Mesothelial cell of epicardium (in vitro differentiated cells): ENCODE results near the gene CWC22. TPM values are rescaled to one million over a fixed set of nuclear protein-coding genes. Genes with fewer than 3 reads are reported as not detected.

Experiments
- DNase-seq, 2 experiments: peaks; one replicate each; pipeline ENCODE4 v3.0.0; 2021; ENCODE audit warnings: low spot score in 2 of 2; ENCODE audit not compliant: unreplicated experiment in 2 of 2
- H3K27ac Mint-ChIP-seq: 2 replicates; pipeline ENCODE4 v1.8.0; 2021; ENCODE audit warnings: mixed read lengths
- H3K27me3 Mint-ChIP-seq: 2 replicates; pipeline ENCODE4 v1.8.0; 2021; ENCODE audit warnings: low read depth, mixed read lengths
- H3K36me3 Mint-ChIP-seq: 2 replicates; pipeline ENCODE4 v1.8.0; 2021; ENCODE audit warnings: mixed read lengths
- H3K4me1 Mint-ChIP-seq: 2 replicates; pipeline ENCODE4 v1.8.0; 2021; ENCODE audit warnings: mixed read lengths
- H3K4me3 Mint-ChIP-seq: 2 replicates; pipeline ENCODE4 v1.8.0; 2021; ENCODE audit warnings: mild to moderate bottlenecking, moderate library complexity, mixed read lengths
- H3K9me3 Mint-ChIP-seq: 2 replicates; pipeline ENCODE4 v1.8.0; 2021; ENCODE audit warnings: mixed read lengths
- total RNA-seq: library from RNA; stranded (reverse); gene quantifications from 3 replicates; pipeline ENCODE4 v1.2.1, GENCODE V29; 2021
- TF ChIP-seq, protein P1 (sequence below): fragments of 200-600 bp; sonication (generic); IDR thresholded peaks from one replicate; pipeline ENCODE4 v1.5.0; 2021; ENCODE audit warnings: antibody characterized with exemption; ENCODE audit not compliant: unreplicated experiment

The CWC22 gene
- total RNA-seq, 1 donor from 2014 or later, result 22.8 TPM

DNA sequence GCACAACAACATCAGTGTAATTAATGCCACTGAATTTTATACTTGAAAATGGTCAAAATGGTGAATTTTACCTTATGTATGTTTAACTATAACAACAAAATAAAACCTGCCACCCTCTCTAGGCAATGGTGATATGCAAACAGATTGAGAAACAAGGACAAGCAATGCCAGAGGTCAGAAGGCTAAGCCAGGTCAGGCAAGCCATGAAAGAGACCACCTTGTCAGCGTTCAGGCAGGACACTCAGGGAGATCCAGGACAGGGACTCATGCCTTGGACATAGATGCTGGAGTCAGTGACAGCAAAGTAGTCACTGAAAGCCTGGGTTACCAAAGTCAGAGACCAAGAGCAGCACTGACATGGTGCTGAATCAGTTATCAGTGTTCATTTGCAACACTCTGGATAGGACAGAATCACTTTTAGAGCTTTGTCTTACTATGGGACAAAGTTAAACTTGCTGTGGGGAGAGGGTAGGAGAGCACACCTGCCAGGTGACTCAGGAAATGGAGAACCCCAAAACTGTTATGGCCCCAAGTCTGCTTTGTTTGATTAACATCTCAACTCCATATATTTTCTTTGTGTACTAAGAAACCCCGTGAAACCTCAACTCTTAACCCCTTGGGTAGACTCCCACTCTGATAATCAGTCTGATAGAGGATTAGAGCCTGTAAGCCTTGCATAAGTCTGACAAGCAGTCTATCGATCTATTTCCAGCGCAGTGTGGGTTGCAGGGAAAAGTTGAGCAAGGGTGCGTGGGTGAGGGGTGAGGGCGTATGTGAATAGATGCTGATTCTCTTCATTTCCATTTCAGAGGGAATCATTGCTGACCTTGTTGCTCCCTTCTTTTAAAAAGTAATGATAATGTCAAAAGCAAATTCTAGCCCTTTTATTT is 97.0 kb downstream of the CWC22 start:
- DNase-seq, result no peak
- H3K27me3 Mint-ChIP-seq, result peaks cover 4% of the 10 kb centered on the region
- H3K36me3 Mint-ChIP-seq, result no peaks in the 10 kb centered on the region

GRCh38 chr2:179900655-179901054 is 106.4 kb downstream of the CWC22 start:
- no peak for DNase-seq
- peaks cover 3% of the 10 kb centered on the region for H3K27me3 Mint-ChIP-seq

More for the DNA sequence above, 97.0 kb downstream of the CWC22 start:
- no peaks in the 10 kb centered on the region for H3K9me3 Mint-ChIP-seq
- TF ChIP-seq, protein P1, sequence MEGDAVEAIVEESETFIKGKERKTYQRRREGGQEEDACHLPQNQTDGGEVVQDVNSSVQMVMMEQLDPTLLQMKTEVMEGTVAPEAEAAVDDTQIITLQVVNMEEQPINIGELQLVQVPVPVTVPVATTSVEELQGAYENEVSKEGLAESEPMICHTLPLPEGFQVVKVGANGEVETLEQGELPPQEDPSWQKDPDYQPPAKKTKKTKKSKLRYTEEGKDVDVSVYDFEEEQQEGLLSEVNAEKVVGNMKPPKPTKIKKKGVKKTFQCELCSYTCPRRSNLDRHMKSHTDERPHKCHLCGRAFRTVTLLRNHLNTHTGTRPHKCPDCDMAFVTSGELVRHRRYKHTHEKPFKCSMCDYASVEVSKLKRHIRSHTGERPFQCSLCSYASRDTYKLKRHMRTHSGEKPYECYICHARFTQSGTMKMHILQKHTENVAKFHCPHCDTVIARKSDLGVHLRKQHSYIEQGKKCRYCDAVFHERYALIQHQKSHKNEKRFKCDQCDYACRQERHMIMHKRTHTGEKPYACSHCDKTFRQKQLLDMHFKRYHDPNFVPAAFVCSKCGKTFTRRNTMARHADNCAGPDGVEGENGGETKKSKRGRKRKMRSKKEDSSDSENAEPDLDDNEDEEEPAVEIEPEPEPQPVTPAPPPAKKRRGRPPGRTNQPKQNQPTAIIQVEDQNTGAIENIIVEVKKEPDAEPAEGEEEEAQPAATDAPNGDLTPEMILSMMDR, result no peak
- H3K4me3 Mint-ChIP-seq, result no peak overlapping the region
- H3K27ac Mint-ChIP-seq, result no peak overlapping the region
- H3K4me1 Mint-ChIP-seq, result no peaks in the 10 kb centered on the region

GRCh38 chr2:179899666-179900065 is 107.4 kb downstream of the CWC22 start:
- Mint-ChIP-seq H3K4me3 (no peak overlapping the region), H3K36me3 (no peaks in the 10 kb centered on the region), H3K4me1 (no peaks in the 10 kb centered on the region), H3K9me3 (peaks cover 12% of the 10 kb centered on the region), H3K27me3 (peaks cover 6% of the 10 kb centered on the region), H3K27ac (no peak overlapping the region)
- TF ChIP-seq, protein P1, result no peak
- no peak for DNase-seq

More at GRCh38 chr2:179900655-179901054, 106.4 kb downstream of the CWC22 start:
- H3K4me3 Mint-ChIP-seq, result no peak overlapping the region
- H3K9me3 Mint-ChIP-seq, result peaks cover 12% of the 10 kb centered on the region
- TF ChIP-seq, protein P1, result no peak
- H3K36me3 Mint-ChIP-seq, result no peaks in the 10 kb centered on the region
- no peak overlapping the region for H3K27ac Mint-ChIP-seq
- no peaks in the 10 kb centered on the region for H3K4me1 Mint-ChIP-seq

DNA sequence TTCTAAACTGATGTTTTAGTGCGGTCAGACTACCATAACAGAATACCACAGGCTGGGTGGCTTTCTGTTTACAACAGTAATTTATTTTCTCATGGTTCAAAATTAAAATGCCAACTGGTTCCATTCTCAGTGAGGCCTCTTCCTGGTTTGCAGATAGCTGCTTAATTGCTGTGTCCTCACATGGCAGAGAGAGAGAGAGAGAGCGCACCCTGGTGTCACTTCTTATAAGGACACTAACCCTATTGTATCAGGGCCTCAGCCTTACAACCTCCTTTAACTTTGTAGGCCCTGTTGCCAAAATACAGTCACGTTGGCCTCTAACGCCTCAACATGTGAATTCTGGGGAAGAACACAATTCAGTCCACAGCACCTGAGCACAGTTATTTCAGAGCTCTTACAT is 108.2 kb downstream of the CWC22 start:
- H3K9me3 Mint-ChIP-seq, result peaks cover 9% of the 10 kb centered on the region
- H3K27me3 Mint-ChIP-seq, result peaks cover 6% of the 10 kb centered on the region
- no peak overlapping the region for H3K27ac Mint-ChIP-seq
- H3K4me1 Mint-ChIP-seq, result no peaks in the 10 kb centered on the region
- no peaks in the 10 kb centered on the region for H3K36me3 Mint-ChIP-seq
- no peak overlapping the region for H3K4me3 Mint-ChIP-seq
- TF ChIP-seq, protein P1, result no peak
- DNase-seq, result no peak

Other genes starting within 250 kb of the CWC22 start
- 0.11 to 0.20 TPM in 2 of 3 replicates, not detected in the other for gene ZNF385B, start 145.7 kb downstream of the CWC22 start, total RNA-seq